ENCODE data around the gene RABGAP1L. TPM values are rescaled to one million over a fixed set of nuclear protein-coding genes. Genes with fewer than 3 reads are reported as not detected.

The RABGAP1L gene
- total and polyA plus RNA-seq, 2 of the 4 experiments (the other 2 are of a cell fraction), result 7.9 to 26.7 TPM

- no peaks in the 10 kb centered on the region for H3K9me3 ChIP-seq (ENCODE audit: control insufficient read depth, insufficient read depth, low read length)
- H2AK9ac ChIP-seq (replicated peaks; ENCODE audit: low read depth, low read length, poor library complexity), result no peak overlapping the region
- no peak overlapping the region for H2BK5ac ChIP-seq (ENCODE audit: low read depth, low read length, poor library complexity, severe bottlenecking)
- no TSS peak for BruUV-seq (replicated peaks)
- no peak overlapping the region for H3K27ac ChIP-seq (ENCODE audit: insufficient read depth, low read length)
- dilution Hi-C loops (cut with HindIII; ENCODE audit: low sequenced_read_pairs, unreplicated experiment) (no loop called here), in situ Hi-C loops (cut with MboI; ENCODE audit: low sequenced_read_pairs) (no loop called here), intact Hi-C loops (cut with micrococcal nuclease) (no loop called here)
- H3K18ac ChIP-seq (ENCODE audit: low read depth, low read length), result no peak overlapping the region
- no peaks in the 10 kb centered on the region for H4K20me1 ChIP-seq (ENCODE audit: insufficient read depth, low read length)
- no peak overlapping the region for H3K4me3 ChIP-seq (ENCODE audit: insufficient read depth, low read depth, low read length)
- H4K91ac ChIP-seq (ENCODE audit: insufficient read depth, low read depth, low read length), result no peak overlapping the region
- no peak overlapping the region for H2BK20ac ChIP-seq (ENCODE audit: low read depth, low read length)
- TF ChIP-seq RCOR1 (IDR thresholded peaks at IDR 0.05; ENCODE audit: insufficient replicate concordance, low read length), result no peak
- TF ChIP-seq BHLHE40 (IDR thresholded peaks at IDR 0.05; ENCODE audit: low read depth, low read length), result no peak
- no peak for TF ChIP-seq FOS (IDR thresholded peaks at IDR 0.05; ENCODE audit: low read depth, low read length)
- TF ChIP-seq CEBPB (IDR thresholded peaks at IDR 0.05; ENCODE audit: low read depth, low read length), result no peak
- no peak for TF ChIP-seq NFE2L2 (IDR thresholded peaks at IDR 0.05; ENCODE audit: low read depth, low read length)
- no peak for TF ChIP-seq MAZ (IDR thresholded peaks at IDR 0.05; ENCODE audit: borderline replicate concordance, low read depth, low read length)
- TF ChIP-seq POLR2A (IDR thresholded peaks at IDR 0.05; ENCODE audit: low read depth, low read length), result no peak
- no peak for TF ChIP-seq CTCF (conservative IDR thresholded peaks at IDR 0.05; ENCODE audit: low read depth, low read length)
- TF ChIP-seq, protein P1, sequence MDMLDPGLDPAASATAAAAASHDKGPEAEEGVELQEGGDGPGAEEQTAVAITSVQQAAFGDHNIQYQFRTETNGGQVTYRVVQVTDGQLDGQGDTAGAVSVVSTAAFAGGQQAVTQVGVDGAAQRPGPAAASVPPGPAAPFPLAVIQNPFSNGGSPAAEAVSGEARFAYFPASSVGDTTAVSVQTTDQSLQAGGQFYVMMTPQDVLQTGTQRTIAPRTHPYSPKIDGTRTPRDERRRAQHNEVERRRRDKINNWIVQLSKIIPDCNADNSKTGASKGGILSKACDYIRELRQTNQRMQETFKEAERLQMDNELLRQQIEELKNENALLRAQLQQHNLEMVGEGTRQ (IDR thresholded peaks at IDR 0.05; ENCODE audit: low read depth, low read length), result no peak
- no peak for TF ChIP-seq SMC3 (IDR thresholded peaks at IDR 0.05; ENCODE audit: low read depth, low read length)
- no peak for TF ChIP-seq MAFK (IDR thresholded peaks at IDR 0.05; ENCODE audit: low read depth, low read length)
- TF ChIP-seq RFX5 (IDR thresholded peaks at IDR 0.05; ENCODE audit: low read depth, low read length), result no peak
- H2BK120ac ChIP-seq (ENCODE audit: low read depth, low read length), result no peak overlapping the region
- H2AK5ac ChIP-seq (ENCODE audit: low read depth, low read length), result no peak overlapping the region
- WGBS, 2 experiments (ENCODE audit: extremely low coverage in 2 of 2, insufficient read length in 1 of 2), result 80% methylated on average over 1 of the region's 3 CpGs; no CpG with 5 or more reads in 1 of the 2 experiments
- no peak overlapping the region for H4K5ac ChIP-seq (ENCODE audit: low read depth, low read length)
- H3K36me3 ChIP-seq (ENCODE audit: control insufficient read depth, insufficient read depth, low read length), result no peaks in the 10 kb centered on the region
- H3K23ac ChIP-seq (ENCODE audit: low read depth, low read length), result no peak overlapping the region
- no peaks in the 10 kb centered on the region for H3K79me1 ChIP-seq (ENCODE audit: low read depth in 1 of 2, low read length in 2 of 2)
- no peak for DNase-seq
- H2AFZ ChIP-seq (replicated peaks; ENCODE audit: low read length, poor library complexity), result no peak overlapping the region
- no peaks in the 10 kb centered on the region for H3K4me1 ChIP-seq (ENCODE audit: control insufficient read depth, insufficient read depth, low read length)
- H3K4me2 ChIP-seq (ENCODE audit: low read depth, low read length), result no peak overlapping the region
- H3K9me1 ChIP-seq (ENCODE audit: insufficient read depth, low read length), result no peaks in the 10 kb centered on the region
- no peaks in the 10 kb centered on the region for H3K27me3 ChIP-seq (ENCODE audit: control insufficient read depth, insufficient read depth, low read length)
- no peak for ATAC-seq (ENCODE audit: low read depth)
- H2BK15ac ChIP-seq (ENCODE audit: low read depth, low read length), result no peak overlapping the region
- ChIA-PET POLR2A (ENCODE audit: unreplicated experiment) (no interaction called here), CTCF (no interaction called here)
- no peak overlapping the region for H4K8ac ChIP-seq (ENCODE audit: low read depth in 2 of 2, low read length in 2 of 2)
- no peak overlapping the region for H3K14ac ChIP-seq (replicated peaks; ENCODE audit: low read depth, low read length)
- no peak overlapping the region for H3K4ac ChIP-seq (ENCODE audit: low read depth, low read length)
- H3K56ac ChIP-seq (ENCODE audit: extremely low read depth, insufficient read depth, low read length), result no peak overlapping the region
- H3K9ac ChIP-seq (ENCODE audit: low read depth, low read length), result no peak overlapping the region
Observed at GRCh38 chr1:174900317-174900716, 741.0 kb downstream of the RABGAP1L start.
